PFSK-1 (cell line): ENCODE results near the gene ATP5MC3.

Experiments used
- FOXP2 ChIP-seq: optimal IDR thresholded peaks from 2 replicates; pipeline ENCODE3; 2011; ENCODE audit warnings: borderline replicate concordance, control low read depth, inconsistent platforms; ENCODE audit not compliant: insufficient read depth; ENCODE audit errors: extremely low read length, extremely low read depth
- POLR2AphosphoS5 ChIP-seq: IDR thresholded peaks from 2 replicates; pipeline ENCODE4 v1.6.1; 2012; ENCODE audit warnings: low read depth, mild to moderate bottlenecking, control low read depth, low read length, moderate library complexity
- SIN3A ChIP-seq: IDR thresholded peaks from 2 replicates; pipeline ENCODE4 v1.6.1; 2012; ENCODE audit warnings: mild to moderate bottlenecking, low read length, moderate library complexity, borderline replicate concordance; ENCODE audit not compliant: insufficient read depth
- TAF1 ChIP-seq: IDR thresholded peaks from 2 replicates; pipeline ENCODE4 v1.6.1; 2012; ENCODE audit warnings: low read length, control low read depth, borderline replicate concordance; ENCODE audit not compliant: insufficient read depth
- TF ChIP-seq, protein P1 (sequence below), 2 experiments: IDR thresholded peaks; 2 replicates each; pipeline versions ENCODE4 v1.6.1 to v1.8.0; 2011 to 2012; ENCODE audit warnings: low read depth in 2 of 2, low read length in 2 of 2, control low read depth in 1 of 2, inconsistent platforms in 1 of 2, mild to moderate bottlenecking in 1 of 2, moderate library complexity in 1 of 2; ENCODE audit not compliant: insufficient read depth in 1 of 2

ATP5MC3 gene

DNA sequence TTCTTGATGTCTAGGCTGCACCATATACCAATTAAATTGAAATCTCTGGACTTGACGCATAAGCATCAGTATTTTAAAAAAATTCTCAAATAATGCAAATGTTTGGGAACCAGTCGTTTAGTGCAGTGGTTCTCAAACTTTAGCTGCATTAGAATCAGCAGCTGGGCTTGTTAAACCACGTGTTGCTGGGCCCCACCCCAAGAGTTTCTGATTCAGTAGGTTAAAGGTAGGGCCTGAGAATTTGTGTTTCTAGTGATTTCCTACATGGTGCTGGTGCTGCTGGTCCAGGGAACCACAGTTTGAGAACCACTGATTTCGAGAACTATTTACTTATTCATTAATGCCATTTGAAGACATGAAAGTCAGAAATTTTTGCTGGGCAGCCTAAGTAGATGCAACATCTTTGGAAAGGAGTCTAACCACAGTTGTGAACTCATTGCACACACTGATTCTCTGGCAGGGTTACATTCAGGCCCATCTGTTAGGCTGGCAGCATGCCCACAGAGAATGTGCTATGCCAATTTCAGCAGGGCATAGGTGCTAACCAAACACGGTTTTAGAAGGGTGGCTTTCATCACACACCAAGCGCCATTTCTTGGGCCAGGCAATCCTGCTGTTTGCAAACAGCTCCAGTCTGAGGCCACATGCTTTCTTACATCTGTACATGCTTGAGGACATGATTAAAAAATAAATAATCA, 26.4 kb upstream of the ATP5MC3 start:
- TF ChIP-seq TAF1 (no peak), FOXP2 (no peak), POLR2AphosphoS5 (no peak), SIN3A (no peak)
- TF ChIP-seq, protein P1, sequence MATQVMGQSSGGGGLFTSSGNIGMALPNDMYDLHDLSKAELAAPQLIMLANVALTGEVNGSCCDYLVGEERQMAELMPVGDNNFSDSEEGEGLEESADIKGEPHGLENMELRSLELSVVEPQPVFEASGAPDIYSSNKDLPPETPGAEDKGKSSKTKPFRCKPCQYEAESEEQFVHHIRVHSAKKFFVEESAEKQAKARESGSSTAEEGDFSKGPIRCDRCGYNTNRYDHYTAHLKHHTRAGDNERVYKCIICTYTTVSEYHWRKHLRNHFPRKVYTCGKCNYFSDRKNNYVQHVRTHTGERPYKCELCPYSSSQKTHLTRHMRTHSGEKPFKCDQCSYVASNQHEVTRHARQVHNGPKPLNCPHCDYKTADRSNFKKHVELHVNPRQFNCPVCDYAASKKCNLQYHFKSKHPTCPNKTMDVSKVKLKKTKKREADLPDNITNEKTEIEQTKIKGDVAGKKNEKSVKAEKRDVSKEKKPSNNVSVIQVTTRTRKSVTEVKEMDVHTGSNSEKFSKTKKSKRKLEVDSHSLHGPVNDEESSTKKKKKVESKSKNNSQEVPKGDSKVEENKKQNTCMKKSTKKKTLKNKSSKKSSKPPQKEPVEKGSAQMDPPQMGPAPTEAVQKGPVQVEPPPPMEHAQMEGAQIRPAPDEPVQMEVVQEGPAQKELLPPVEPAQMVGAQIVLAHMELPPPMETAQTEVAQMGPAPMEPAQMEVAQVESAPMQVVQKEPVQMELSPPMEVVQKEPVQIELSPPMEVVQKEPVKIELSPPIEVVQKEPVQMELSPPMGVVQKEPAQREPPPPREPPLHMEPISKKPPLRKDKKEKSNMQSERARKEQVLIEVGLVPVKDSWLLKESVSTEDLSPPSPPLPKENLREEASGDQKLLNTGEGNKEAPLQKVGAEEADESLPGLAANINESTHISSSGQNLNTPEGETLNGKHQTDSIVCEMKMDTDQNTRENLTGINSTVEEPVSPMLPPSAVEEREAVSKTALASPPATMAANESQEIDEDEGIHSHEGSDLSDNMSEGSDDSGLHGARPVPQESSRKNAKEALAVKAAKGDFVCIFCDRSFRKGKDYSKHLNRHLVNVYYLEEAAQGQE (IDR thresholded peaks at IDR 0.05; ENCODE audit: insufficient read depth in 1 of 2, low read depth in 2 of 2, low read length in 2 of 2), result no peak

GRCh38 chr2:175206866-175207265, 25.4 kb upstream of the ATP5MC3 start:
- no peak for TF ChIP-seq TAF1
- no peak for TF ChIP-seq SIN3A

- TF ChIP-seq FOXP2 (no peak), POLR2AphosphoS5 (no peak), TAF1 (no peak), SIN3A (no peak)
- TF ChIP-seq, protein P1 (IDR thresholded peaks at IDR 0.05; ENCODE audit: insufficient read depth in 1 of 2, low read depth in 2 of 2, low read length in 2 of 2), result no peak
Measured at GRCh38 chr2:175205523-175205922, 24.0 kb upstream of the ATP5MC3 start.

DNA sequence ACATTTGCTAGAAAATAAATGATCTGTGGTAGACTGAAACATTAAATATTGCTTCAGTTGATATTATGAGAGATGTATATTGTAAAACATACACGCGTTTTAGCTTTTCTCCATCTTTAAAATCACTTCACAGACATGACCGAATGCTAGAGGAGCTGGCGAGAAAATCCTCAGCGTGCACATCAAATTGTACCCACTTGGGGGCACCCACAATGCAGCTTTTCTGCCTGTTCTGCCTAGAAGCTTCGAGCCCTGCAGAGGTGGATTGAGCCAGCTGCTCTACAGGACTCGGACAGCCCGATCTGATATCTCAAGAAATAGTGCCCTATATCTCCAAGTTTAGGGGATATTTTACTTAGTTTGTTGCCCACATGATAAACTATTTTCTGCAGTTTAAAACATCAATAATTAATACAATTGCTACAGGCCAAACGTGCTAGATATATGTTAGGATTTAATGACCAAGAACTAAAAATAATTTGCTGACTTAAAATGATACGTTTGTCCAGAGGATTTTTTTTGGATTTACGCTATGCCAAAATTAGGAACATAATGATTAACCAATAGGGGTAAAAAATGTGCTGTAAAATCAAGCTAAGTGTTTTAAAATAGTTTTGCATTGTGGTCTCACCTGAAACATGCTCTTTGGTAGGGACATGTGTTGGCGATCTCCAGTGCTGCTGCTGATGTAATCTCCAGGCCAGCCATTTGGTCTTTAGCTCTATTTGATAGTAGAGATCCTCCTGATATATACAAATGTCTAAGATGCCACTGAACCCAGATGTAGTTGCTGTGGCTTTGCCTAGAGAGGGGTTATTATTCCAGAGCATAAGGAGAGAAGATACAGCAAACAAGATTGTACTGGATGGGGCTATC, 22.3 kb upstream of the ATP5MC3 start:
- TF ChIP-seq TAF1 (no peak), SIN3A (no peak), POLR2AphosphoS5 (no peak), FOXP2 (no peak)
- TF ChIP-seq, protein P1 (IDR thresholded peaks at IDR 0.05; ENCODE audit: insufficient read depth in 1 of 2, low read depth in 2 of 2, low read length in 2 of 2), result no peak

- TF ChIP-seq, protein P1 (IDR thresholded peaks at IDR 0.05; ENCODE audit: insufficient read depth in 1 of 2, low read depth in 2 of 2, low read length in 2 of 2), result no peak
- no peak for TF ChIP-seq FOXP2
- no peak for TF ChIP-seq POLR2AphosphoS5
- no peak for TF ChIP-seq SIN3A
- TF ChIP-seq TAF1, result no peak
Measured at GRCh38 chr2:175195012-175195411, 13.5 kb upstream of the ATP5MC3 start.
